Measurements from ENCODE around the gene BMF.

The BMF gene

GRCh38 chr15:40063563-40064011 lies 45.1 kb downstream of the BMF start:
- no peak for DNase-seq

GRCh38 chr15:40062816-40063562 lies 45.7 kb downstream of the BMF start:
- DNase-seq = no peak

- DNase-seq = no peak
Observed at GRCh38 chr15:40061212-40061901, 47.3 kb downstream of the BMF start.

GRCh38 chr15:40060236-40060961 lies 48.3 kb downstream of the BMF start:
- no peak for DNase-seq

GRCh38 chr15:40059821-40060220 lies 48.9 kb downstream of the BMF start:
- DNase-seq = no peak

- DNase-seq = no peak
Observed at GRCh38 chr15:40058476-40059140, 50.1 kb downstream of the BMF start.

- no peak for DNase-seq
Observed at GRCh38 chr15:40055576-40056293, 52.9 kb downstream of the BMF start.

GRCh38 chr15:40054855-40055575 lies 53.7 kb downstream of the BMF start:
- DNase-seq = peak; percentile 34

- no peak for DNase-seq
Observed at GRCh38 chr15:40054605-40054854, 54.1 kb downstream of the BMF start.

- DNase-seq = no peak
Observed at GRCh38 chr15:40053831-40054604, 54.7 kb downstream of the BMF start.

- no peak for DNase-seq
Observed at GRCh38 chr15:40053079-40053830, 55.4 kb downstream of the BMF start.

GRCh38 chr15:40052604-40053003 lies 56.1 kb downstream of the BMF start:
- DNase-seq = no peak

- no peak for DNase-seq
Observed at GRCh38 chr15:40051616-40052415, 56.9 kb downstream of the BMF start.

- peak; percentile 24 for DNase-seq
Observed at GRCh38 chr15:40050788-40051470, 57.8 kb downstream of the BMF start.

GRCh38 chr15:40048926-40049475 lies 59.7 kb downstream of the BMF start:
- DNase-seq = no peak

- peak; percentile 52 for DNase-seq
Observed at GRCh38 chr15:40048211-40048792, 60.4 kb downstream of the BMF start.

- DNase-seq = peak; percentile 77
Observed at GRCh38 chr15:40047415-40048210, 61.1 kb downstream of the BMF start.
